ENCODE results near the gene UBE2V1. TPM values are rescaled to one million over a fixed set of nuclear protein-coding genes. Genes with fewer than 3 reads are reported as not detected.

The UBE2V1 gene
- total RNA-seq, 1 donor from 2014 or later, result 79.8 TPM

DNA sequence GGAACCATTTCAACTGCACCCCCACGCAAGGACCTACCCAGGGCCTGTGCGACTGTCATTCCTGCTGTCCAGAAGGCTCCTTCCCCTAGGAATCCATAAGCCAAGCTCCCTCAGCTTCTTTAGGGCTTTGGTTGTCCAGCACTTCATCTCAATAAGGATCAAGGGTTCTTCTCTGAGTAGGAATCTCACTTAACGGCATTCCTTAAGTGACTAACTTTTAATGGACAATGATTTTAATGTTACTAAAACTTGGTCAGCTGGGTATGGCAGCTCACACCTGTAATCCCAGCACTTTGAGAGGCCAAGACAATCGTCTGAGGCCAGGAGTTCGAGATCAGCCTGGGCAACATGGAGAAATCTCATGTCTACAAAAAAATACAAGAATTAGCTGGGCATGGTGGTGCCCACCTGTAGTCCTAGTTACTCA, 13.4 kb downstream of the UBE2V1 start:
- Mint-ChIP-seq H3K27ac (ENCODE audit: unreplicated experiment) (no peak overlapping the region), H3K36me3 (ENCODE audit: low read depth) (peaks cover 9% of the 10 kb centered on the region), H3K9me3 (ENCODE audit: low read depth) (no peaks in the 10 kb centered on the region), H3K4me3 (ENCODE audit: unreplicated experiment) (no peak overlapping the region), H3K27me3 (ENCODE audit: low read depth) (no peaks in the 10 kb centered on the region), H3K4me1 (ENCODE audit: low read depth) (peaks cover 50% of the 10 kb centered on the region)
- no peak for TF ChIP-seq CTCF (IDR thresholded peaks at IDR 0.05)
- DNase-seq (ENCODE audit: low spot score), result no peak

GRCh38 chr20:50099113-50099512, 13.8 kb downstream of the UBE2V1 start:
- DNase-seq (ENCODE audit: low spot score), result no peak
- Mint-ChIP-seq H3K36me3 (ENCODE audit: low read depth) (peaks cover 11% of the 10 kb centered on the region), H3K4me3 (ENCODE audit: unreplicated experiment) (no peak overlapping the region), H3K27me3 (ENCODE audit: low read depth) (no peaks in the 10 kb centered on the region), H3K9me3 (ENCODE audit: low read depth) (no peaks in the 10 kb centered on the region), H3K4me1 (ENCODE audit: low read depth) (peaks cover 50% of the 10 kb centered on the region), H3K27ac (ENCODE audit: unreplicated experiment) (no peak overlapping the region)
- TF ChIP-seq CTCF (IDR thresholded peaks at IDR 0.05), result no peak

DNA sequence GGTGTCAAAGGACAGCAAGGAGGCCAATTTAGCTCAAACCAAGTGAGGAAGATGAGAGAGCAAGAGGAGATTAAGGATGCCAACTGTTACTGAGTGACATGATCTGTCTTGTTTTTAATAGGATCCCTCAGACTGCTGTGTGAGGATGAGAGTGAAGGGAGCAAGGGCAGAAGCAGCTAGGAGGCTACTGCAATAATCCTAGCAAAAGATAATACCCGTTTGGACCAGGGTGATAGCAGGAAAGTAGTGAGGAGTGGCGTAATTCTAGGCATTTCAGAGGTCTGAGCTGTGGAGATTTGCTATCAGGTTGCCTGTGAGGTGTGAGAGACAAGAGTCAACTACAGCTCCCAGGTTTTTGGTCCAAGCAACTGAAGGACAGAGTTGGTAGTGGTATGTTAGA, 14.7 kb downstream of the UBE2V1 start:
- TF ChIP-seq CTCF (IDR thresholded peaks at IDR 0.05), result no peak
- Mint-ChIP-seq H3K4me1 (ENCODE audit: low read depth) (peaks cover 44% of the 10 kb centered on the region), H3K27ac (ENCODE audit: unreplicated experiment) (no peak overlapping the region), H3K27me3 (ENCODE audit: low read depth) (no peaks in the 10 kb centered on the region), H3K36me3 (ENCODE audit: low read depth) (peaks cover 15% of the 10 kb centered on the region), H3K9me3 (ENCODE audit: low read depth) (no peaks in the 10 kb centered on the region), H3K4me3 (ENCODE audit: unreplicated experiment) (no peak overlapping the region)
- no peak for DNase-seq (ENCODE audit: low spot score)

- no peaks in the 10 kb centered on the region for H3K27me3 Mint-ChIP-seq (ENCODE audit: low read depth)
- H3K36me3 Mint-ChIP-seq (ENCODE audit: low read depth), result peaks cover 19% of the 10 kb centered on the region
- DNase-seq (ENCODE audit: low spot score), result no peak
- H3K27ac Mint-ChIP-seq (ENCODE audit: unreplicated experiment), result peak overlapping the region; percentile 2
- H3K4me3 Mint-ChIP-seq (ENCODE audit: unreplicated experiment), result no peak overlapping the region
- peaks cover 44% of the 10 kb centered on the region for H3K4me1 Mint-ChIP-seq (ENCODE audit: low read depth)
- no peak for TF ChIP-seq CTCF (IDR thresholded peaks at IDR 0.05)
- H3K9me3 Mint-ChIP-seq (ENCODE audit: low read depth), result no peaks in the 10 kb centered on the region
Measured at GRCh38 chr20:50097843-50098242, 15.1 kb downstream of the UBE2V1 start.

GRCh38 chr20:50096237-50096636, 16.7 kb downstream of the UBE2V1 start:
- DNase-seq (ENCODE audit: low spot score), result no peak
- no peak overlapping the region for H3K27ac Mint-ChIP-seq (ENCODE audit: unreplicated experiment)
- peaks cover 21% of the 10 kb centered on the region for H3K36me3 Mint-ChIP-seq (ENCODE audit: low read depth)
- TF ChIP-seq CTCF (IDR thresholded peaks at IDR 0.05), result no peak
- no peak overlapping the region for H3K4me3 Mint-ChIP-seq (ENCODE audit: unreplicated experiment)
- peaks cover 39% of the 10 kb centered on the region for H3K4me1 Mint-ChIP-seq (ENCODE audit: low read depth)
- no peaks in the 10 kb centered on the region for H3K27me3 Mint-ChIP-seq (ENCODE audit: low read depth)
- H3K9me3 Mint-ChIP-seq (ENCODE audit: low read depth), result no peaks in the 10 kb centered on the region
